K562 (cell line): ENCODE results near the gene BHLHE23. TPM values are rescaled to one million over a fixed set of nuclear protein-coding genes. Genes with fewer than 3 reads are reported as not detected.

Source experiments
- ATAC-seq: fragments of 200-7000 bp; cut with Tn5 transposase; 3 replicates; pipeline ENCODE4 v1.9.1; 2020; ENCODE audit warnings: moderate library complexity
- BruUV-seq: library from RNA; stranded (reverse); fragments of 400-500 nt; replicated peaks from 2 replicates; lab custom pipeline; 2021; lab: Mats Ljungman, UMichigan
- CTCF ChIA-PET: fragments of 300-600 bp; formaldehyde crosslinking; extraction: SDS; loops from one replicate; lab custom pipeline; 2021; ENCODE audit warnings: low intra/inter-chr PET ratio; lab: Yijun Ruan, JAX
- POLR2A ChIA-PET: fragments of 300-600, 350-650 bp; sonication (Branson Sonifier 250); formaldehyde crosslinking; extraction: SDS; loops from one replicate; lab custom pipeline; 2021; ENCODE audit warnings: antibody characterized with exemption, inconsistent platforms; lab: Yijun Ruan, JAX
- DNase-seq, 4 experiments: peaks; one replicate each; pipeline versions ENCODE4 v3.0.0 to v3.0.0-alpha.2; 2011 to 2018; ENCODE audit warnings: low spot score in 3 of 4, mixed read lengths in 3 of 4; ENCODE audit errors: extremely low read depth in 1 of 4
- FAIRE-seq: peaks from 2 replicates; lab custom pipeline; 2011; peaks lifted over from hg19 to GRCh38; lab: Jason Lieb, UNC
- H2AFZ ChIP-seq: 2 replicates; pipeline ENCODE4 v1.6.0; 2011; ENCODE audit warnings: low read depth, low read length, control low read depth, inconsistent platforms
- H3K27ac ChIP-seq: fragments of 200-600 bp; 3 replicates; pipeline ENCODE4 v1.8.0; 2011; ENCODE audit warnings: low read depth, mild to moderate bottlenecking, control low read depth, inconsistent platforms, low read length, moderate library complexity, mixed read lengths; ENCODE audit errors: extremely low read depth
- H3K27me3 ChIP-seq, 2 experiments: fragments of 300-600 bp in 1 of 2; 2 replicates in 1 of 2; 3 replicates in 1 of 2; pipeline versions ENCODE4 v1.6.0 to v1.8.0; 2011; ENCODE audit warnings: inconsistent platforms in 2 of 2, low read length in 2 of 2, mild to moderate bottlenecking in 1 of 2, mixed read lengths in 1 of 2, moderate library complexity in 1 of 2; ENCODE audit not compliant: control insufficient read depth in 2 of 2, insufficient read depth in 2 of 2
- H3K36me3 ChIP-seq: fragments of 300-600 bp; 3 replicates; pipeline ENCODE4 v1.8.0; 2011; ENCODE audit warnings: mild to moderate bottlenecking, low read length, inconsistent platforms; ENCODE audit not compliant: control insufficient read depth, insufficient read depth
- H3K4me1 ChIP-seq, 2 experiments: fragments of 200-600 bp in 1 of 2; replicated peaks in 1 of 2; 2 replicates in 1 of 2; 3 replicates in 1 of 2; pipeline versions ENCODE4 v1.5.1 to v1.8.0; 2011; ENCODE audit warnings: inconsistent platforms in 2 of 2, low read length in 2 of 2, mild to moderate bottlenecking in 1 of 2, mixed read lengths in 1 of 2, moderate library complexity in 1 of 2; ENCODE audit not compliant: control insufficient read depth in 2 of 2, insufficient read depth in 2 of 2
- H3K4me2 ChIP-seq: 2 replicates; pipeline ENCODE4 v1.6.1; 2011; ENCODE audit warnings: low read length, control low read depth, inconsistent platforms, mixed read lengths; ENCODE audit not compliant: insufficient read depth
- H3K4me3 ChIP-seq: fragments of 200-600 bp; sonication (generic), shearing (Covaris generic); 2 replicates; pipeline ENCODE4 v1.5.1; 2016; ENCODE audit warnings: control low read depth, inconsistent platforms
- H3K79me2 ChIP-seq: fragments of 200-600 bp; 3 replicates; pipeline ENCODE4 v1.8.0; 2011; ENCODE audit warnings: low read length, inconsistent platforms; ENCODE audit not compliant: control insufficient read depth, insufficient read depth
- H3K9ac ChIP-seq, 2 experiments: 2 replicates each; pipeline versions ENCODE4 v1.6.0 to v1.6.1; 2011; ENCODE audit warnings: low read depth in 2 of 2, low read length in 2 of 2, control low read depth in 1 of 2, inconsistent platforms in 1 of 2, mild to moderate bottlenecking in 1 of 2, mixed read lengths in 1 of 2; ENCODE audit not compliant: insufficient read depth in 1 of 2
- H3K9me1 ChIP-seq: one replicate; pipeline ENCODE4 v1.6.0; 2011; ENCODE audit warnings: inconsistent platforms, mild to moderate bottlenecking, low read length, moderate library complexity; ENCODE audit not compliant: control insufficient read depth, insufficient read depth
- H3K9me3 ChIP-seq: replicated peaks from 2 replicates; pipeline ENCODE4 v1.5.1; 2011; ENCODE audit warnings: low read depth, low read length, inconsistent platforms; ENCODE audit not compliant: control insufficient read depth, insufficient read depth
- H4K20me1 ChIP-seq: replicated peaks from 2 replicates; pipeline ENCODE4 v1.6.1; 2011; ENCODE audit warnings: low read length, inconsistent platforms, mixed read lengths; ENCODE audit not compliant: control insufficient read depth, insufficient read depth
- HDAC3 ChIP-seq: fragments of 450-650 bp; IDR thresholded peaks from 2 replicates; pipeline ENCODE4 v1.6.1; 2018; ENCODE audit warnings: borderline replicate concordance, mild to moderate bottlenecking, moderate library complexity; ENCODE audit not compliant: partially characterized antibody
- HNRNPL ChIP-seq: fragments of 200-400 bp; formaldehyde crosslinking; IDR thresholded peaks from 2 replicates; pipeline ENCODE4 v1.6.1; 2017; ENCODE audit warnings: low read depth, mild to moderate bottlenecking, low read length
- PHF20 ChIP-seq: fragments of 450-650 bp; IDR thresholded peaks from 2 replicates; pipeline ENCODE4 v1.6.1; 2018; ENCODE audit not compliant: partially characterized antibody
- RBM39 ChIP-seq: fragments of 200-400 bp; formaldehyde crosslinking; optimal IDR thresholded peaks from 2 replicates; pipeline ENCODE3; 2018; ENCODE audit warnings: low read depth, low read length
- SMARCC2 ChIP-seq: fragments of 450-650 bp; IDR thresholded peaks from 2 replicates; pipeline ENCODE4 v1.6.1; 2017; ENCODE audit warnings: antibody characterized with exemption, moderate library complexity, mild to moderate bottlenecking, low read depth
- XRCC5 ChIP-seq: fragments of 200-400 bp; formaldehyde crosslinking; IDR thresholded peaks from 2 replicates; pipeline ENCODE4 v1.6.1; 2017; ENCODE audit warnings: low read depth, mild to moderate bottlenecking, low read length
- ZNF174 ChIP-seq: fragments of 250-450 bp; sonication (Bioruptor Pico); IDR thresholded peaks from 2 replicates; pipeline ENCODE4 v1.4.0; 2020; ENCODE audit warnings: mild to moderate bottlenecking
- ZNF175 ChIP-seq: fragments of 200-800 bp; sonication (Bioruptor generic); IDR thresholded peaks from 2 replicates; pipeline ENCODE4 v1.6.1; 2016; ENCODE audit warnings: low read depth, mild to moderate bottlenecking, missing genetic modification characterization, missing compliant biosample characterization
- ZNF583 ChIP-seq: fragments of 250-450 bp; sonication (Bioruptor Pico); IDR thresholded peaks from 2 replicates; pipeline ENCODE4 v1.4.0; 2020
- whole genome bisulfite sequencing: fragments of 100-300 bp; shearing (Covaris generic); methylation state at CpG from one replicate; pipeline ENCODE4 v1.1.6; 2016; ENCODE audit warnings: low coverage, mixed read lengths; ENCODE audit not compliant: insufficient coverage; ENCODE audit errors: missing lambda C conversion rate; 5-methylcytosine and 5-hydroxymethylcytosine counted together
- in situ Hi-C: fragments of 300-500 bp; cut with MboI; formaldehyde crosslinking; loops from 4 replicates; pipeline ENCODE4 v1.15.0; 2018; ENCODE audit warnings: inconsistent platforms, mixed read lengths
- intact Hi-C: fragments of 100-400 bp; cut with micrococcal nuclease; formaldehyde crosslinking; loops from 2 replicates; pipeline ENCODE4 v1.14.2; 2022
- polyA plus RNA-seq, 8 experiments: library from polyadenylated mRNA; depleted of rRNA in 4 of 8; stranded (reverse) in 5 of 8; unstranded in 3 of 8; fragments of >200 nt; fragmentation: Nextera tagmentation in 2 of 8; fragmentation: Illumina TruSeq in 1 of 8; extraction: Ambion mirVana in 2 of 8; extraction: Trizol in 1 of 8; gene quantifications; 2 replicates each; pipeline versions ENCODE4 v1.2.1 to v1.2.3, GENCODE V29; 2011 to 2014; ENCODE audit warnings: inconsistent platforms in 1 of 8, missing spikeins in 1 of 8
- total RNA-seq, 7 experiments: library from RNA; depleted of rRNA in 6 of 7; stranded (reverse); fragments of >200 nt in 6 of 7; fragmentation: Illumina TruSeq in 2 of 7; extraction: Trizol in 2 of 7; gene quantifications; 2 replicates each; pipeline versions ENCODE4 v1.2.1 to v1.2.3, GENCODE V29; 2011 to 2021; ENCODE audit warnings: low replicate concordance in 1 of 7
- TF ChIP-seq, protein P1 (sequence below): fragments of 250-450 bp; sonication (Bioruptor Pico); IDR thresholded peaks from 2 replicates; pipeline ENCODE4 v1.5.0; 2022; ENCODE audit warnings: mild to moderate bottlenecking
- TF ChIP-seq, protein P2 (sequence below): IDR thresholded peaks from 2 replicates; pipeline ENCODE4 v1.6.1; 2016; ENCODE audit warnings: missing genetic modification characterization, missing compliant biosample characterization
- TF ChIP-seq, protein P3 (sequence below): fragments of 450-650 bp; IDR thresholded peaks from 2 replicates; pipeline ENCODE4 v1.6.1; 2017; ENCODE audit warnings: antibody characterized with exemption, mild to moderate bottlenecking
- TF ChIP-seq, protein P4 (sequence below): sonication (generic); formaldehyde crosslinking; IDR thresholded peaks from 2 replicates; pipeline ENCODE4 v1.5.0; 2020; ENCODE audit warnings: missing genetic modification reagents

The BHLHE23 gene
- total and polyA plus RNA-seq, 9 of the 15 experiments (the other 6 are each of a cell fraction or from before 2014, with no cell fraction given), result not detected

DNA sequence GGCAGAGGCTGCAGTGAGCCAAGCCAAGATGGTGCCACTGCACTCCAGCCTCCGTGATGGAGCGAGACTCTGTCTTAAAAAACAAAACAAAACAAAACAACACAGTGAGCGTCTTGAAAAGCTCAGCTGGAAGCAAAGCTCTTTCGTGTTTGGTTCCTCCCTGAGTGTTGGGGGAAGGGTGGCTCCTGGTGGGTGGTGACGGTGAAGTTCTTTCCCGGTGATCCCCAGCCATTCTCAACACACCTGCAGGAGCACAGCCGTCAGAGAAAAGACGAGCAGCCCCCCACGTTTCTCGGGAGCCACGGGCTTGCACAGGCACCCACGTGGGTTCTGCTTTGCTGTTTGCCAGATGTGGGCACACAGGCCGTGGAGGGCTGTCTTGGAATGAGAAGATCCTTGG, 3.2 kb downstream of the BHLHE23 start (continued):
- TF ChIP-seq, protein P1, sequence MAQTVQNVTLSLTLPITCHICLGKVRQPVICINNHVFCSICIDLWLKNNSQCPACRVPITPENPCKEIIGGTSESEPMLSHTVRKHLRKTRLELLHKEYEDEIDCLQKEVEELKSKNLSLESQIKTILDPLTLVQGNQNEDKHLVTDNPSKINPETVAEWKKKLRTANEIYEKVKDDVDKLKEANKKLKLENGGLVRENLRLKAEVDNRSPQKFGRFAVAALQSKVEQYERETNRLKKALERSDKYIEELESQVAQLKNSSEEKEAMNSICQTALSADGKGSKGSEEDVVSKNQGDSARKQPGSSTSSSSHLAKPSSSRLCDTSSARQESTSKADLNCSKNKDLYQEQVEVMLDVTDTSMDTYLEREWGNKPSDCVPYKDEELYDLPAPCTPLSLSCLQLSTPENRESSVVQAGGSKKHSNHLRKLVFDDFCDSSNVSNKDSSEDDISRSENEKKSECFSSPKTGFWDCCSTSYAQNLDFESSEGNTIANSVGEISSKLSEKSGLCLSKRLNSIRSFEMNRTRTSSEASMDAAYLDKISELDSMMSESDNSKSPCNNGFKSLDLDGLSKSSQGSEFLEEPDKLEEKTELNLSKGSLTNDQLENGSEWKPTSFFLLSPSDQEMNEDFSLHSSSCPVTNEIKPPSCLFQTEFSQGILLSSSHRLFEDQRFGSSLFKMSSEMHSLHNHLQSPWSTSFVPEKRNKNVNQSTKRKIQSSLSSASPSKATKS (CRISPR knock-in tag), result no peak
- no peak for TF ChIP-seq PHF20

DNA sequence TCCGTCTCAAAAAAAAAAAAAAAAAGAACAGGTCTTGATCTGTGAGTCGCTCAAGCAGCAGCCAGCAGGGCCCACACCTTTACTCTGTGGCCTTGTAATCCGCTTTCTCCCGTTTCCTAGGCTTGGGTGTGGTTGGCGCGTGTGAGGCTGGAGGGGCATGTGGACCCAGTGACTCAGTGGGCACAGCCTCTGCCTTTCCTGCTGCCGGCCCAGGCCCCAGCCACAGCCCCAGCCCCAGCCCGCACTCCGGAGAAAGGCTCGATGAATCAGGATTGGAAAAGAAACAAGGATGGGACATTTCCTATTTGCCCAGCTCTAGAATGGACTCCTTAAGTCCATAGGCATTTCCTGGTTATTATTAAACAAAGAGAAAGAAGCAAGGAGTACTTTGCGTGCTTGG, 4.3 kb downstream of the BHLHE23 start:
- peaks cover 42 to 68% of the 10 kb centered on the region in 2 experiments for H3K27me3 ChIP-seq
- BruUV-seq, result no TSS peak
- no peak overlapping the region for H3K4me3 ChIP-seq
- H4K20me1 ChIP-seq, result peaks cover 16% of the 10 kb centered on the region
- FAIRE-seq (no peak), DNase-seq (no peak), ATAC-seq (no peak)
- peaks cover 0 to 10% of the 10 kb centered on the region in 2 experiments; a peak in 2 of 5 replicates for H3K4me1 ChIP-seq
- in situ Hi-C loops, result no loop called here
- POLR2A ChIA-PET, result interaction anchor here (0.7 to 1.0 kb wide), 2 partner anchors 12 to 30 kb away, joined by 3 to 4 read pairs; no protein-coding TSS in a partner anchor
- no peak overlapping the region for H2AFZ ChIP-seq
- WGBS, result 13% methylated on average over 10 of the region's 11 CpGs
- no peaks in the 10 kb centered on the region for H3K36me3 ChIP-seq
- no peaks in the 10 kb centered on the region for H3K9me1 ChIP-seq
- H3K9ac ChIP-seq, result no peak overlapping the region
- no peaks in the 10 kb centered on the region for H3K9me3 ChIP-seq
- intact Hi-C loops, result no loop called here
- no peaks in the 10 kb centered on the region for H3K79me2 ChIP-seq
- no peak overlapping the region for H3K4me2 ChIP-seq
- CTCF ChIA-PET, result no interaction called here
- H3K27ac ChIP-seq, result no peak overlapping the region
- TF ChIP-seq HNRNPL, result no peak
- TF ChIP-seq ZNF175 (CRISPR knock-in tag), result no peak
- no peak for TF ChIP-seq ZNF583
- TF ChIP-seq, protein P2, sequence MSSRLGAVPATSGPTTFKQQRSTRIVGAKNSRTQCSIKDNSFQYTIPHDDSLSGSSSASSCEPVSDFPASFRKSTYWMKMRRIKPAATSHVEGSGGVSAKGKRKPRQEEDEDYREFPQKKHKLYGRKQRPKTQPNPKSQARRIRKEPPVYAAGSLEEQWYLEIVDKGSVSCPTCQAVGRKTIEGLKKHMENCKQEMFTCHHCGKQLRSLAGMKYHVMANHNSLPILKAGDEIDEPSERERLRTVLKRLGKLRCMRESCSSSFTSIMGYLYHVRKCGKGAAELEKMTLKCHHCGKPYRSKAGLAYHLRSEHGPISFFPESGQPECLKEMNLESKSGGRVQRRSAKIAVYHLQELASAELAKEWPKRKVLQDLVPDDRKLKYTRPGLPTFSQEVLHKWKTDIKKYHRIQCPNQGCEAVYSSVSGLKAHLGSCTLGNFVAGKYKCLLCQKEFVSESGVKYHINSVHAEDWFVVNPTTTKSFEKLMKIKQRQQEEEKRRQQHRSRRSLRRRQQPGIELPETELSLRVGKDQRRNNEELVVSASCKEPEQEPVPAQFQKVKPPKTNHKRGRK (tag), result no peak
- TF ChIP-seq, protein P3, sequence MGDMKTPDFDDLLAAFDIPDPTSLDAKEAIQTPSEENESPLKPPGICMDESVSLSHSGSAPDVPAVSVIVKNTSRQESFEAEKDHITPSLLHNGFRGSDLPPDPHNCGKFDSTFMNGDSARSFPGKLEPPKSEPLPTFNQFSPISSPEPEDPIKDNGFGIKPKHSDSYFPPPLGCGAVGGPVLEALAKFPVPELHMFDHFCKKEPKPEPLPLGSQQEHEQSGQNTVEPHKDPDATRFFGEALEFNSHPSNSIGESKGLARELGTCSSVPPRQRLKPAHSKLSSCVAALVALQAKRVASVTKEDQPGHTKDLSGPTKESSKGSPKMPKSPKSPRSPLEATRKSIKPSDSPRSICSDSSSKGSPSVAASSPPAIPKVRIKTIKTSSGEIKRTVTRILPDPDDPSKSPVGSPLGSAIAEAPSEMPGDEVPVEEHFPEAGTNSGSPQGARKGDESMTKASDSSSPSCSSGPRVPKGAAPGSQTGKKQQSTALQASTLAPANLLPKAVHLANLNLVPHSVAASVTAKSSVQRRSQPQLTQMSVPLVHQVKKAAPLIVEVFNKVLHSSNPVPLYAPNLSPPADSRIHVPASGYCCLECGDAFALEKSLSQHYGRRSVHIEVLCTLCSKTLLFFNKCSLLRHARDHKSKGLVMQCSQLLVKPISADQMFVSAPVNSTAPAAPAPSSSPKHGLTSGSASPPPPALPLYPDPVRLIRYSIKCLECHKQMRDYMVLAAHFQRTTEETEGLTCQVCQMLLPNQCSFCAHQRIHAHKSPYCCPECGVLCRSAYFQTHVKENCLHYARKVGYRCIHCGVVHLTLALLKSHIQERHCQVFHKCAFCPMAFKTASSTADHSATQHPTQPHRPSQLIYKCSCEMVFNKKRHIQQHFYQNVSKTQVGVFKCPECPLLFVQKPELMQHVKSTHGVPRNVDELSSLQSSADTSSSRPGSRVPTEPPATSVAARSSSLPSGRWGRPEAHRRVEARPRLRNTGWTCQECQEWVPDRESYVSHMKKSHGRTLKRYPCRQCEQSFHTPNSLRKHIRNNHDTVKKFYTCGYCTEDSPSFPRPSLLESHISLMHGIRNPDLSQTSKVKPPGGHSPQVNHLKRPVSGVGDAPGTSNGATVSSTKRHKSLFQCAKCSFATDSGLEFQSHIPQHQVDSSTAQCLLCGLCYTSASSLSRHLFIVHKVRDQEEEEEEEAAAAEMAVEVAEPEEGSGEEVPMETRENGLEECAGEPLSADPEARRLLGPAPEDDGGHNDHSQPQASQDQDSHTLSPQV, result no peak
- no peak for TF ChIP-seq HDAC3
- no peak for TF ChIP-seq ZNF174
- TF ChIP-seq RBM39, result no peak
- TF ChIP-seq SMARCC2, result no peak
- TF ChIP-seq, protein P4, sequence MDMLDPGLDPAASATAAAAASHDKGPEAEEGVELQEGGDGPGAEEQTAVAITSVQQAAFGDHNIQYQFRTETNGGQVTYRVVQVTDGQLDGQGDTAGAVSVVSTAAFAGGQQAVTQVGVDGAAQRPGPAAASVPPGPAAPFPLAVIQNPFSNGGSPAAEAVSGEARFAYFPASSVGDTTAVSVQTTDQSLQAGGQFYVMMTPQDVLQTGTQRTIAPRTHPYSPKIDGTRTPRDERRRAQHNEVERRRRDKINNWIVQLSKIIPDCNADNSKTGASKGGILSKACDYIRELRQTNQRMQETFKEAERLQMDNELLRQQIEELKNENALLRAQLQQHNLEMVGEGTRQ, result no peak
- TF ChIP-seq XRCC5, result no peak
